Lung (tissue), 12 donors: ENCODE data around the gene CYSTM1. TPM values are rescaled to one million over a fixed set of nuclear protein-coding genes. Genes with fewer than 3 reads are reported as not detected.

ENCODE experiments used
- ATAC-seq: fragments of 200-7000 bp; cut with Tn5 transposase; one replicate; pipeline ENCODE4 v1.9.1; 2020; ENCODE audit warnings: moderate number of reproducible peaks; ENCODE audit not compliant: insufficient read depth, low FRiP score
- DNase-seq, 3 donors: peaks; one replicate each; pipeline ENCODE4 v3.0.0-alpha.2; 2013 to 2017
- H3K27ac ChIP-seq, 2 donors: one replicate each; pipeline ENCODE4 v1.5.1; 2013; ENCODE audit warnings: mild to moderate bottlenecking in 2 of 2, moderate library complexity in 2 of 2, control low read depth in 1 of 2, inconsistent platforms in 1 of 2, low read depth in 1 of 2, low read length in 1 of 2
- H3K27me3 ChIP-seq, 3 donors: one replicate each; pipeline ENCODE4 v1.5.1; 2013; ENCODE audit warnings: low read length in 2 of 3; ENCODE audit not compliant: control insufficient read depth in 3 of 3, insufficient read depth in 3 of 3
- H3K36me3 ChIP-seq, 4 donors: one replicate each; pipeline ENCODE4 v1.5.1; 2013; ENCODE audit warnings: low read length in 4 of 4, mild to moderate bottlenecking in 1 of 4, moderate library complexity in 1 of 4; ENCODE audit not compliant: control insufficient read depth in 4 of 4, insufficient read depth in 4 of 4
- H3K4me1 ChIP-seq, 5 donors: one replicate each; pipeline ENCODE4 v1.5.1; 2013; ENCODE audit warnings: low read length in 5 of 5, mild to moderate bottlenecking in 2 of 5, moderate library complexity in 1 of 5; ENCODE audit not compliant: control insufficient read depth in 5 of 5, insufficient read depth in 5 of 5
- H3K4me3 ChIP-seq: one replicate; pipeline ENCODE4 v1.5.1; 2013; ENCODE audit warnings: mild to moderate bottlenecking, control low read depth, moderate library complexity
- H3K9ac ChIP-seq, 2 donors: one replicate each; pipeline ENCODE4 v1.5.1; 2013; ENCODE audit warnings: low read length in 2 of 2, control low read depth in 1 of 2; ENCODE audit not compliant: insufficient read depth in 1 of 2
- H3K9me3 ChIP-seq, 4 donors: one replicate each; pipeline ENCODE4 v1.5.1; 2013; ENCODE audit warnings: low read length in 3 of 4, mild to moderate bottlenecking in 1 of 4, moderate library complexity in 1 of 4; ENCODE audit not compliant: control insufficient read depth in 4 of 4, insufficient read depth in 3 of 4
- CTCF ChIP-seq: IDR thresholded peaks from 2 replicates; pipeline ENCODE4 v1.5.1; 2012; ENCODE audit warnings: mild to moderate bottlenecking; ENCODE audit errors: control extremely low read depth, extremely low read depth
- WGBS, 2 donors: extraction: QIAGEN DNeasy Blood & Tissue Kit; methylation state at CpG; one replicate each; pipeline ENCODE4 v1.1.7; 2013; 5-methylcytosine and 5-hydroxymethylcytosine counted together
- polyA plus RNA-seq, 2 donors: library from polyadenylated mRNA; stranded (reverse); fragments of 200-250 nt; gene quantifications; one replicate each; pipeline ENCODE4 v1.2.1, GENCODE V29; 2013
- total RNA-seq, 2 donors: library from RNA; depleted of rRNA in 1 of 2; stranded (reverse); fragments of >200 nt in 1 of 2; gene quantifications; one replicate each; pipeline ENCODE4 v1.2.1, GENCODE V29; 2014 to 2021
- donor health status: control.
- donor health status: control.
- donor health status: Bipolar disorder and iron deficiency.
- donor health status: healthy.
- donor health status: DM: yes; HTN: yes; CAD: no.

Gene CYSTM1
- total and polyA plus RNA-seq, 4 donors: 37.1 to 274 (median 107) TPM

GRCh38 chr5:140128376-140128775, 46.6 kb upstream of the CYSTM1 start:
- peaks cover 0 to 10% (median 0%) of the 10 kb centered on the region in 3 donors for H3K27me3 ChIP-seq
- TF ChIP-seq CTCF: no peak
- ATAC-seq (no peak), DNase-seq (no peak)
- no peak overlapping the region for H3K4me3 ChIP-seq
- H3K9ac ChIP-seq: no peak overlapping the region
- WGBS, 2 donors: 96% methylated on average over 5 of the region's 5 CpGs
- H3K4me1 ChIP-seq: peaks cover 0 to 17% (median 3%) of the 10 kb centered on the region in 5 donors
- H3K36me3 ChIP-seq: no peaks in the 10 kb centered on the region
- no peak overlapping the region for H3K27ac ChIP-seq
- no peaks in the 10 kb centered on the region for H3K9me3 ChIP-seq

GRCh38 chr5:140130949-140131733, 43.8 kb upstream of the CYSTM1 start:
- no peak for DNase-seq
- Histone ChIP-seq H3K9me3 (no peaks in the 10 kb centered on the region), H3K4me1 (peaks cover 0 to 19% (median 3%) of the 10 kb centered on the region in 5 donors), H3K36me3 (no peaks in the 10 kb centered on the region), H3K9ac (no peak overlapping the region), H3K27ac (no peak overlapping the region), H3K4me3 (no peak overlapping the region), H3K27me3 (peaks cover 0 to 5% (median 0%) of the 10 kb centered on the region in 3 donors)
- no peak for TF ChIP-seq CTCF
- WGBS, 2 donors: 74 to 84% methylated on average over 5 of the region's 5 CpGs
- ATAC-seq: no peak

- Histone ChIP-seq H3K9me3 (no peaks in the 10 kb centered on the region), H3K27me3 (peaks cover 0 to 2% (median 0%) of the 10 kb centered on the region in 3 donors), H3K36me3 (no peaks in the 10 kb centered on the region), H3K4me3 (no peak overlapping the region), H3K27ac (peak overlapping the region in 1 of 2 donors; percentile 63), H3K4me1 (peaks cover 0 to 19% (median 3%) of the 10 kb centered on the region in 5 donors), H3K9ac (no peak overlapping the region)
- TF ChIP-seq CTCF: no peak
- WGBS, 2 donors: 21 to 24% methylated on average over 3 of the region's 3 CpGs
- ATAC-seq: peak; percentile 90
- peak in 1 of 3 donors; percentile 35 for DNase-seq
Measured at GRCh38 chr5:140131967-140132409, 43.0 kb upstream of the CYSTM1 start.
